GM18858 (cell line): ENCODE data around the gene CCSER1.
"Not testable (repeated sequence)": the region's sequence is repeated elsewhere in the genome, so short reads cannot be mapped to it uniquely, and the experiment has no call there.

Experiments used
- ATAC-seq: cut with Tn5 transposase; IDR thresholded peaks from one replicate; pipeline ENCODE4 v1.9.1; 2021; ENCODE audit not compliant: unreplicated experiment

Gene CCSER1

GRCh38 chr4:91447168-91447567, 1320.0 kb downstream of the CCSER1 start:
- no peak for ATAC-seq

- no peak for ATAC-seq
Observed at GRCh38 chr4:91448668-91449330, 1321.6 kb downstream of the CCSER1 start.

GRCh38 chr4:91454111-91454510, 1326.9 kb downstream of the CCSER1 start:
- ATAC-seq, result no peak

DNA sequence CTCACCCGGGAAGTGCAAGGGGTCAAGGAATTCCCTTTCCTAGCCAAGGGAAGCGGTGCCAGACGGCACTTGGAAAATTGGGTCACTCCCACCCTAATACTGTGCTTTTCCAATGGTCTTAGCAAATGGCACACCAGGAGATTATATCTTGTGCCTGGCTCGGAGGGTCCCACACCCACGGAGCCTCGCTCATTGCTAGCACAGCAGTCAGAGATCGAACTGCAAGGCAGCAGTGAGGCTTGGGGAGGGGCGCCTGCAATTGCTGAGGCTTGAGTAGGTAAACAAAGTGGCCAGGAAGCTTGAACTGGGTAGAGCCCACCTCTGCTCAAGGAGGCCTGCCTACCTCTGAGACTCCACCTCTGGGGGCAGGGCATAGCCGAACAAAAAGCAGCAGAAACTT, 1335.4 kb downstream of the CCSER1 start:
- not testable (repeated sequence) for ATAC-seq

DNA sequence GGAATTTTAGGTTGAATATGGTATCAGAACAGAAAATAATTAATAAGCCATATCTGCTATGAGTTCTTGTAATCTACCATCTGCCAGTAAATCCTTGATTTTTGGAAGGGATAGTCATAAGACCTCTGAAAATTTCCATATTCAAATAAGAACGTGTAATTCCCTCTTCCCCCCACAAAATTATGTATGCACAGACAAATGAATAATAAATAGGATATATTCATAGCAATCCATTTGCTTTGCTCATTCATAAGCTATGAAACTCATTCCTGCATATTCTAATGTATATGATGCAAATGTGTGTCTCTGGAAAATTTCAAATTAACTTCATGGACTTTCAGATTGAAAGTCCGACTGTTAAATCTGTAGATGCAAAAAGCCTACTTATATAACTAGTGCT, 1343.5 kb downstream of the CCSER1 start:
- no peak for ATAC-seq

- ATAC-seq, result no peak
Observed at GRCh38 chr4:91471280-91471679, 1344.1 kb downstream of the CCSER1 start.

- no peak for ATAC-seq
Observed at GRCh38 chr4:91472046-91472445, 1344.9 kb downstream of the CCSER1 start.

DNA sequence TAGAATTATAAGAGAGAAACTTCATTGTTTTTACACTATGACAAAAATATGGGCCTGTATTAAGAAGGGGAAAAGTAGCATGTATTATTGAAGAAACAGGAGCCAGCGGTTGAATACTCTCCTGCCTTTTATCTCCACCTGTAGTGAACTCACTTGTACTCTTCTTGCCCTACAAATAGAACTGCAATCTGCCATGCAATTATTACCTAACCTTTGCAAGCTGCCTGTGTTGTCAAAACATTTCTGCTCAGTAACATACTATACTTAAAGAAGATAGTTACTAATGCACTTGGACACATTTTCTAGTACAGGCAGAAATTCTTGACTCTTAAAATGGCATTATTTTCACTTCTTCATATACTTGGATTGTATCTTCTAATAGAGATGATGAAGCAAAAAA, 1358.2 kb downstream of the CCSER1 start:
- ATAC-seq, result no peak

GRCh38 chr4:91488946-91489345, 1361.8 kb downstream of the CCSER1 start:
- ATAC-seq, result no peak

DNA sequence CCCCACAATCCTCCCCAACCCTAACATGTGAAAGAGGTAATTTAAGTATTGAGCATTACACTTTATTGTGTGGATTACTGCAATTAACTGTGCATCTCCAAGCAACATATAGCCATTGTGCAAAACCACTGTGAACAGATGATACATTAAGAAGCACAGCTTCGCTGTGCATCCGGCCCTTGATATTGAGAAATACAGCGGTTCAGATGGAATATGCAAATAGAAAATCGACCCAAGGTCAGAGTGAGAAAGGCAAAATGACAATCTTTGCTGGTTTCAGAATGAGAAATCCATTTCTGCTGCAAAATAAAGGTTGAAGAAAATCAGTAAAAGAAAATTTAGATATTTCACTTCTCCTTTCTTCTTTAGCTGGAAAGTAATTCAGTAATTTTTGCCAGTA, 1370.7 kb downstream of the CCSER1 start:
- ATAC-seq, result no peak

- no peak for ATAC-seq
Observed at GRCh38 chr4:91502365-91502764, 1375.2 kb downstream of the CCSER1 start.

DNA sequence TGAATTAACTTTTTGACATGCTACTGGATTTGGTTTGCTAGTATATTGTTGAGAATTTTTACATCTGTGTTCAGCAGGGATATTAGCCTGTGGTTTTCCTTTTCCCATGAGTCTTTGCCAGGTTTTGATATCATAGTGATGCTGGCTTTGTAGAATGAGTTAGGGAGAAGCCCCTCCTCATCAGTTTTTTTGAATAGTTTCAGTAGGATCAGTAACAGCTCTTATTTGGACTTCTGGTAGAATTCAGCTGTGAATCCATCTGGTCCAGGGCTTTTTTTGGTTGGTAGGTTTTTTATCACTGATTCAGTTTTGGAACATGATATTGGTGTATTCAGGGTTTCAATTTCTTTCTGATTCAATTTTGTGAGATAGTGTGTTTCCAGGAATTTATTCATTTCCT, 1386.1 kb downstream of the CCSER1 start:
- ATAC-seq, result no peak

DNA sequence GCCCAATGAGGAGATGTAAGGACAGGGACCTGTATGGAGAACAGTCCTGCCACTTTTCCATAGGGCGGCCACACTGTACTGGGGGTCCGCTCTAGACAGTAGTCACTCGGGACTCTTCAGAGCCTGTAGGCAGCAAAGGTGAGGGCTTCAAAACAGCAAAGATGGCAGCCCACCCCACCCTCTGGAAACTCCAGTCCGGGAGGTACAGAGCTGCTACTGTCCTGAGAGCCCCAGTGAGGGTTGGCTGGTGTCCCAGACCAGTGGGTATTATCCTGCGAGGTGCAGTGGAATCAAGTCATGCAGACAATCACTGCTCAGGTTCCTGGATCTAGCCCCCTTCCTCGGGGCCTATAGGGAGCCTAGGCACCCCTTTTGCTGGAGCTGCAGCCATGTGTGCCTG, 1392.0 kb downstream of the CCSER1 start:
- no peak for ATAC-seq

- no peak for ATAC-seq
Observed at GRCh38 chr4:91525621-91526020, 1398.4 kb downstream of the CCSER1 start.

- ATAC-seq, result no peak
Observed at GRCh38 chr4:91527056-91527455, 1399.9 kb downstream of the CCSER1 start.

DNA sequence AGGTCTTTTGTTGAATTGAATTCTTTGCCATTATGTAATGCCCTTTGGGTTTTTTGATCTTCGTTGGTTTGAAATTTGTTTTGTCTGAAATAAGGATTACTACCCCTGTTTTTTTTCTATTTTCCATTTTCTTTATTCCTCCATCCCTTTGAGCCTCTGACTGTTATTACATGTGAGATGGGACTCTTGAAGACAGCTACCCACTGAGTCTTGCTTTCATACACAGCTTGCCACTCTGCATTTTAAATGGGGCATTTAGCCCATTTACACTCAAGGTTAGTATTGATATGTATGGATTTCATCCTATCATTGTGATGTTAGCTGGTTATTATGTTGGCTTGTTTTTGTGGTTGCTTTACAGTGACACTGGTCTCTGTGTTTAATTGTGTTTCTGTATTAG, 1440.4 kb downstream of the CCSER1 start:
- no peak for ATAC-seq

GRCh38 chr4:91577864-91578263, 1450.7 kb downstream of the CCSER1 start:
- ATAC-seq, result no peak

- ATAC-seq, result no peak
Observed at GRCh38 chr4:91590260-91590659, 1463.1 kb downstream of the CCSER1 start.

GRCh38 chr4:91592125-91592524, 1464.9 kb downstream of the CCSER1 start:
- no peak for ATAC-seq

DNA sequence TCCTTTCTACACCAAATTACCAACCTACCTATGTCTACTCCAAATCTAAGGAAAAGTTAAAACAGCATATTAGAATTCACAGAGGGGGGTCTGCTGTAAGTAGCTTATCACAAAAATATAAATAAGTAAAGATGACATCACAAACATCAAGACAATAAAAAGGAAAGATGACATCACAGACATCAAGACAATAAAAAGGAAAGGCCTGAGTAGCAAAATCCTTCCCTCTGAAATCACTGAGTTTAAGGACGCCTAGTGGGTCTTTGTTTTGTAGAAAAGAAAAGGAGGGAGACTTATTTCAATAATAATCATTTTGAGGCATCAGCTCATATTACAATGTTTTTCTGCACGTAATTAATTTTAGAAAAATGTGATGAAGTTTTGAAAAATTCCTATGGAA, 1469.5 kb downstream of the CCSER1 start:
- no peak for ATAC-seq

- no peak for ATAC-seq
Observed at GRCh38 chr4:91598696-91599095, 1471.5 kb downstream of the CCSER1 start.

GRCh38 chr4:91600301-91600700, 1473.1 kb downstream of the CCSER1 start:
- ATAC-seq, result no peak

DNA sequence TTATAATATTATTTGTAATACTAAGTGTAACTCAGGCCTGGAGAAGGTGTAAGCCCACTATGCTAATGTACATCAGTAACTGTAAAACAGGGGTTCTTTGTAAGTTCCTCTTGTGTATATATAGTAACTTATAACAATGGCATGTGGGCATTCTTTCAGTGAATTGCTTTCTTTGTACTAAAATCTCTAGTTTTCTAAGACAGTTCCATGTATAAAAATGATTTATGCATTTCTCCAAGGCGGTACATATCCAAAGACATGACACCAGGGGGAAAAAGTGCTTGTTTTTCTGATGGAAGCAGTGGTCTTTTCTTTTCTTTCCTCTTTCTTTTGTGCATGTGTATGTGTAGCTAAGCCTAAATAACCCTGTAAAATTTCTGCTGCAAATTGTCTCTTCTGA, 1474.2 kb downstream of the CCSER1 start:
- no peak for ATAC-seq
